Breast epithelium (tissue), 3 donors: ENCODE data around the gene MALL.
"Not testable (repeated sequence)": the region's sequence is repeated elsewhere in the genome, so short reads cannot be mapped to it uniquely, and the experiment has no call there.

ENCODE experiments used
- POLR2A ChIP-seq: fragments of 450-650 bp; IDR thresholded peaks from one replicate; pipeline ENCODE4 v1.6.1; 2016; ENCODE audit warnings: antibody characterized with exemption, mild to moderate bottlenecking, moderate library complexity
- POLR2AphosphoS5 ChIP-seq, 3 donors: sonication (generic); formaldehyde crosslinking; IDR thresholded peaks; one replicate each; pipeline ENCODE4 v1.6.1; 2017; ENCODE audit warnings: antibody characterized with exemption in 3 of 3
- TF ChIP-seq, protein P1 (sequence below), 3 donors: fragments of 450-650 bp; IDR thresholded peaks; one replicate each; pipeline ENCODE4 v1.5.1; 2016 to 2017; ENCODE audit warnings: antibody characterized with exemption in 3 of 3, mild to moderate bottlenecking in 3 of 3, moderate library complexity in 3 of 3

DNA sequence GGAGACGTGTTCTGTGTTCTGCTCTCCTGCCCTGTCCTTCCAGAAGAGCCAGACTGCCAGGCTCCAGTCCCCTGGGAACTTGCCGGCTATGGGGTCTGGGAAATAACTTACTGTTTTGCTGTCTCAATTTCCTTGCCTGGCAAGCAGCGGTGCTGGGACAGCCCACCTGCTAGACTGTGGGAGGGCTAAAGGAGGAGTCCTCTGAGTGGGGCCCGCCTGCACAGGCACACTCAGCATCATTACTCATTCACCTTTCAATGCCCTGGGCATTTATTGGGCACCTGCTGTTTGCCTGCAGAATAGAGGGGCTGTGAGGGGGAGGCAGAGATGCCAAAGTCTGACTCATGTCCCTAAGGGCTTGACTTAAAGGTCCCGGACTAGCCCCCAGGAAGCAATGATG, 65.4 kb downstream of the MALL start:
- TF ChIP-seq, protein P1, sequence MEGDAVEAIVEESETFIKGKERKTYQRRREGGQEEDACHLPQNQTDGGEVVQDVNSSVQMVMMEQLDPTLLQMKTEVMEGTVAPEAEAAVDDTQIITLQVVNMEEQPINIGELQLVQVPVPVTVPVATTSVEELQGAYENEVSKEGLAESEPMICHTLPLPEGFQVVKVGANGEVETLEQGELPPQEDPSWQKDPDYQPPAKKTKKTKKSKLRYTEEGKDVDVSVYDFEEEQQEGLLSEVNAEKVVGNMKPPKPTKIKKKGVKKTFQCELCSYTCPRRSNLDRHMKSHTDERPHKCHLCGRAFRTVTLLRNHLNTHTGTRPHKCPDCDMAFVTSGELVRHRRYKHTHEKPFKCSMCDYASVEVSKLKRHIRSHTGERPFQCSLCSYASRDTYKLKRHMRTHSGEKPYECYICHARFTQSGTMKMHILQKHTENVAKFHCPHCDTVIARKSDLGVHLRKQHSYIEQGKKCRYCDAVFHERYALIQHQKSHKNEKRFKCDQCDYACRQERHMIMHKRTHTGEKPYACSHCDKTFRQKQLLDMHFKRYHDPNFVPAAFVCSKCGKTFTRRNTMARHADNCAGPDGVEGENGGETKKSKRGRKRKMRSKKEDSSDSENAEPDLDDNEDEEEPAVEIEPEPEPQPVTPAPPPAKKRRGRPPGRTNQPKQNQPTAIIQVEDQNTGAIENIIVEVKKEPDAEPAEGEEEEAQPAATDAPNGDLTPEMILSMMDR (IDR thresholded peaks at IDR 0.05): not testable (repeated sequence)
- TF ChIP-seq POLR2A; POLR2AphosphoS5 (IDR thresholded peaks at IDR 0.05): not testable (repeated sequence)
